Activated naive CD4-positive, alpha-beta T cell treated with anti-CD3 and anti-CD28 coated beads, Interleukin-2, amount 50 U/mL, for 72 hours (primary cell): ENCODE measurements around the gene SLC8A3. TPM values are rescaled to one million over a fixed set of nuclear protein-coding genes. Genes with fewer than 3 reads are reported as not detected.

Experiments used
- ATAC-seq, 2 donors: fragments of 150-1000 bp; cut with Tn5 transposase; 2 replicates each; pipeline ENCODE4 v1.10.0; 2021; ENCODE audit warnings: mild to moderate bottlenecking in 2 of 2, moderate library complexity in 2 of 2
- DNase-seq, 2 donors: peaks; one replicate each; pipeline ENCODE4 v3.0.0; 2021 to 2022; ENCODE audit warnings: low spot score in 2 of 2
- H3K27ac Mint-ChIP-seq, 2 donors: one replicate each; pipeline ENCODE4 v1.8.0; 2022; ENCODE audit warnings: mild to moderate bottlenecking in 2 of 2, mixed read lengths in 2 of 2
- H3K36me3 Mint-ChIP-seq, 2 donors: one replicate each; pipeline ENCODE4 v1.8.0; 2022; ENCODE audit warnings: mixed read lengths in 2 of 2
- H3K9me3 Mint-ChIP-seq, 2 donors: one replicate each; pipeline ENCODE4 v1.8.0; 2022; ENCODE audit warnings: mixed read lengths in 2 of 2
- total RNA-seq, 2 donors: library from RNA; stranded (reverse); gene quantifications; one replicate each; pipeline ENCODE4 v1.2.3, GENCODE V29; 2022

SLC8A3 gene
- total RNA-seq, 2 donors from 2014 or later, result 0.09 to 2.4 TPM

DNA sequence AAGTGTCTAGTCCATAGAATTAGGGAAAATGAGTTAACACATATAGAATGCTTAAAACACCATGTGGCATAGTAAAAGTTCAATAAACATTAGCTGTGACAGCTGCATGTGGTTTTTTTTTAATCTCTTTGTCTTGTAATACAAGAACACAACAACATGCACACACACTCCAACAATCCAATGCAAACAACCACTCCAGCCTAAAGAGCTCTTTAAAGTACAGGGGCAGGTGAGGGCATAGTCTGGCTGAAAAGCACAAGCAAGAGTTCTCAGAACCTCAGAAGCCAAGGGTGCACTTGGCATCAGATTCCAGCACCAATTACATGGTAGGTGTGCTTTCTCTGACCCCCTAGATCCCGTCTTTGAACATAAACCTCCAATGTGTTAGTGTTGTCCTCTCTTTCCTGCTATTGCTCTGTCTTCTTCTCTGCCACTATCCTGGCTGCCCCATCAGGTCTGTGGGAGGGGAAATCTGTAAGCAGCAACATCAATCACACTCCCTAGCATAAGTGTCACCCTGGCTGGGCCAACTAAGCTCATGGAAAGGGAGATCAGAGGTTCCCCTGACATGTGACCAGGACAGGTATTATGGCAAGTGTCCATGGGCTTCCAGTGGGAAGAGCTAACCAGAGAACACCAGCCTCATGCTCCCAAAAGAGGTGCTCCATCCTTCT lies 91.0 kb downstream of the SLC8A3 start:
- H3K36me3 Mint-ChIP-seq, result no peaks in the 10 kb centered on the region
- no peak overlapping the region for H3K27ac Mint-ChIP-seq
- DNase-seq (no peak), ATAC-seq (no peak)
- H3K9me3 Mint-ChIP-seq, result no peaks in the 10 kb centered on the region

DNA sequence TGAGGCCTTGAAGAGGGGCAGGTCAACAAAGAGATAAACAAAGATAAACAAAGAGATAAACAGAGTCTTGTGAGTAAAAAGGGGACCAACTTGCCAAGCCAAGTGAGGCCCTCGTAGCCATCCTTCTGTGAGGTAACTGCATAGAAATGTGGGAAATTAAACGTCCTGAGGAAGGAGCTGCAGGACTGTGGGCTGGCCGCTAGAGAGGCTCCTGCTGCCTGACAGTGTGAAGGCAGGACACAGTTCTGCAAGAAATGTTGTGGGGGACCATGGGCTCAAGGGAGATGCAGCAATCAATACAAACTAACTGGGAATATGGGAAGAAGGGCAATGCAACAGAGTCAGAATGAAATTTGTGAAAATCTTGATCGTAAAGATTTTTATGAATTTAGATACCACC lies 91.9 kb downstream of the SLC8A3 start:
- ATAC-seq (no peak), DNase-seq (no peak)
- H3K36me3 Mint-ChIP-seq, result no peaks in the 10 kb centered on the region
- H3K27ac Mint-ChIP-seq, result no peak overlapping the region
- no peaks in the 10 kb centered on the region for H3K9me3 Mint-ChIP-seq

DNA sequence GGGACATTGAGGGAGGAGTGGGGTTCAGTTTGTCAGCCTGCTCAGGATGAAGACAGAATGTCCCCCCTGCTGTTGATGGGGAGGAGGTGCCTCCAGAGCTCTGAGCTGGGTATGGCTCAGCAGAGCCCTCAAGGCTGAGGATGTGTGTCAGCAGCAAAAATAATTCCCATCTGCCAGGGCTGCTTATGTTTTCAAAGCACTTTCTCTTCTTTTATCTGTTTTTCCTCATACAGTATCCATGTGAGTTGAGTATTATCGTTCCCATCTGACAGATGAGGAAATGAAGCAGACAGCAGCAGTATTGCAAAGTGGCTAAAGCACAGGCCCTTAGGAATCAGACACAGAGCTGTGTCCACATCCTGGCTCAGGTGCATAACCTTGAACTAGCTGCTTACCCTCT lies 94.1 kb downstream of the SLC8A3 start:
- no peak overlapping the region for H3K27ac Mint-ChIP-seq
- no peak for ATAC-seq
- H3K9me3 Mint-ChIP-seq, result no peaks in the 10 kb centered on the region
- DNase-seq, result no peak
- no peaks in the 10 kb centered on the region for H3K36me3 Mint-ChIP-seq

DNA sequence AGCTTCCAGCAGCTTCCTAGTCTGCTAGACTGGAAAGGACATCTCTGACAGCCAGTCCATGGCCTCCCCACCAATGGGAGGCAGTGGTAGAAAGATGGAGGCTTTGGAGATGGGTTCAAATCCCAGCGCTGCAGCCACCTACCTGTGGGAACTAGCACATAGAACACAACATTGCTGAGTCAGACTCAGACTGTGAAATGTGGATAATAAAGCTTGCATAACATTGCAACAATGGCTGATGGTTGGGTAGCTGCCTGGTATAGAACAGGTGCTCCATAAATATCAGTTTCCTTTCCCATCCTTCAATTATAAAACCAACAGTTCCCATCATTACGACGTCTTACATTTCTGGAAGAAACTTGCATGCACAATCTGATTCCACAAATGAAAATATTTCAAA lies 94.6 kb downstream of the SLC8A3 start:
- Mint-ChIP-seq H3K27ac (no peak overlapping the region), H3K9me3 (no peaks in the 10 kb centered on the region), H3K36me3 (no peaks in the 10 kb centered on the region)
- no peak for ATAC-seq
- no peak for DNase-seq

DNA sequence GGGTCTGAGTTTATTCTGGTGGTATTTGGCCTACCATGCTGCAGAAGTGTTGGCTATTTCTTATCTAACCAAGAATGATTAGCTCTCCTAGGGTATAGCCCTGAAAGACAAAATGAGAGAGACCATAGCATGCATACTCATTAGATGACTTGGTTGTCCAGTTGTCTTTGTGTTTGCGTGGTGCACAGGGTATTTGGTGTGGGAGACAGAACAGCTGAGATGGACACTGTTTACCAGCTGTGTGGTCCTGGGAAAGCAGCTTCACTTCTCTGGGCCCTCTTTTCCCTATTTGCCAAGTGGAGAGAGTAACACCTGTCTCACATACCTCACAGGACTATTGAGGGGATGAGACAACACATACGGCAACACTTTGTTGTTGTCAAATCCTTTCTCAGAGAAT lies 95.6 kb downstream of the SLC8A3 start:
- DNase-seq, result no peak
- Mint-ChIP-seq H3K36me3 (no peaks in the 10 kb centered on the region), H3K9me3 (no peaks in the 10 kb centered on the region), H3K27ac (no peak overlapping the region)
- no peak for ATAC-seq

DNA sequence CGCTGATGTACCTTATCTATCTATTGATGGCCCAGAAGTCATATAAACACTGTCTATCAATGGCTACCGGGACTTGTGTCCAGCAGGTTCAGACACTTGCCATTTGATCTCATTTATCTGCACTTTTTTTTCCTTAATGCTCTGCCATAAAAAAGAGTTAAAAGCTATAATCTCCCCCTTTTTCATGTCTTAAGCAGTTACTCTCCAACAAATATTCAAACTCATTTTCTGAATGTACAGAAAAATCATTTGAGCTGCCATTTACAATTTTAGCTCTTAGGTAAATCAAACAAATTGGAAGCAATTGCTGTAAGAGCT lies 101.4 kb downstream of the SLC8A3 start:
- Mint-ChIP-seq H3K9me3 (no peaks in the 10 kb centered on the region), H3K27ac (no peak overlapping the region), H3K36me3 (no peaks in the 10 kb centered on the region)
- DNase-seq, result no peak
- ATAC-seq, result no peak

DNA sequence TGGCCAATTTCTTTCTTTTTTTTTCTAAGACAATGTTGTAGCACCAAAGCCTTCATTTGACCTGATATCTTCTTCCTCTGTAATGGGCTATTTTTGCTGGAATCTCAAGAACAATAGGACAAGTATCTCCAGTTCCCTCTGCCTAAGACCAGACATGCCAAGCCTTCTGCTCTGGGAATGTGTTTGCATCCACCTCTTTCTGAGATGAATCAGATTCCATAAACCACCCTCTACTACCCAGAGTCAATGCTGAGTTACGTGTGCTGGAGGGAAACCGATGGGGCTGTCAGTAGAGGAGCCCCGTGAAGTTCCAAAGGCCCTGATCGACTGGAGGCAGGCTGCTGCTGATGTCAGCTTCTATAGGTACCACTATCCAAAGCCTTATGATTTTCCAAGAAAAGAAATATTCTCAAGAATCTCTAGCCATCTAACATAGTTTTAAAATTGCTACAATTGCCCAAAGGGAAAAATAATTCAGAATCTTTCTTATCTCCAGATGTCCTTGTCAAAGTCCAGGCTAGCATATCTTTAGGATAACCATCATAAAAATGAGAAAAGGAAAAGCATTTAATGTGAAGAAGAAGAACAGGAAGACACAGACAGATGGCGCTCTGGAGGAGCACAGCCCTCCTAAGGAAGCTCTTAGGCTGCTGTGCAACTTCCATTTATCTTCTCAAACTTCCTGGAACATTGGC lies 101.9 kb downstream of the SLC8A3 start:
- Mint-ChIP-seq H3K27ac (no peak overlapping the region), H3K9me3 (no peaks in the 10 kb centered on the region), H3K36me3 (no peaks in the 10 kb centered on the region)
- ATAC-seq (no peak), DNase-seq (no peak)

DNA sequence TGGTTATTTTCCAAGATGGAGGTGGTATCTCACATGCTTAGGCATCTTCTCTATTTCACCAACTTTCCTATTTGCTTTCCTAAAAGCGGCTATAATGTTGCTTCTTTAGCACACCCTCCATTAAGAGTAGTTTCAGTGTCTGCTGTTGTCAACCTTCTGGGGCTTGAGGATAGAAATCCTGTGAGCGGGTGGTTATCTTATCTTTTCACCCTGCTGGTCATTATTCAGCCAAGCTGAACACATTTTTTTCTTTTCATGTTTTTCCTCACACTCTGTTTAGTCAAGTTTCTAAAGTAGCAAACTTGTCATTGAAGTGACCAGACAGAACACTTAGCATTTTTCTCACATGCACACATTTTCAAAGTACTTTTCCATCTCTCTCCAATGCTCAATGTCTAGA lies 104.5 kb downstream of the SLC8A3 start:
- Mint-ChIP-seq H3K36me3 (no peaks in the 10 kb centered on the region), H3K9me3 (no peaks in the 10 kb centered on the region), H3K27ac (no peak overlapping the region)
- no peak for DNase-seq
- ATAC-seq, result no peak

DNA sequence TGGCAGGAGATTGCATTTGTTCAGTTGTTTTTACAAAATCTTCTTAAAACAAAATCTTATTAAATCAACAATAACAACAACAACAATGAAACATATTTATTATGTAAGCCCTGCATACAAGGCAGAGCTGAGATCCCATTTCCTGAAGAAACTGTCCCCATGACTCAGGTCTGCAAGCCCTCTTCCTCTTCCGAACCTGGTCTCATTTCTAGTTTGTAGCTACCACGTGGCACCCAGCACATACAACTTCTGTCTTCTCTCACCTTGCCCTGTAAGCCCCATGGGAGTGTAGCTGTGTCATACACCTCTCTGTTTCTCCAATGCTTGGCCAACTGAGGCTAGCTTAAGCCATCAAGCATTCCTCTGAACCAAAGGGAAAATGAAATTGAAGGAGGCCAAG lies 106.4 kb downstream of the SLC8A3 start:
- H3K27ac Mint-ChIP-seq, result no peak overlapping the region
- ATAC-seq (no peak), DNase-seq (no peak)
- H3K36me3 Mint-ChIP-seq, result no peaks in the 10 kb centered on the region
- no peaks in the 10 kb centered on the region for H3K9me3 Mint-ChIP-seq

DNA sequence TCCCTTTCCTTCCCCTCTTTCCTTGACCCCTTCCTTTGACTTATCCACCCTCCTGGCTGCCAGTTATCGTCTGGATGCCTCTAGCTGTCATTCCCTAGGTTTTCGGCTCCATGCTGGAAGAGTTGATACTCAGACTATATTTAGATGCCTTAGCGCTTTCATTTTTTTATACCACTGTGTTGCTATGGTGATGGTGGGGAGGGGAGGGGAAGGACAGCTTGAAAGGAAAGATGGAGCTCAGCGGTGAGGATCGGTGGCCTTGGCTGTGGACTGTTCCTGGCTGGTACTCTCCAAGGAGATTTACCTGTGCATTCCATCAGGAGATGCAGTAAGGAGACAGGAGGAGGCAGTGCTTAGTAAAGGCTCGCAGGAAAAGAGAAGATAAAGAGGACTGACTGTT lies 108.7 kb downstream of the SLC8A3 start:
- H3K36me3 Mint-ChIP-seq, result no peaks in the 10 kb centered on the region

DNA sequence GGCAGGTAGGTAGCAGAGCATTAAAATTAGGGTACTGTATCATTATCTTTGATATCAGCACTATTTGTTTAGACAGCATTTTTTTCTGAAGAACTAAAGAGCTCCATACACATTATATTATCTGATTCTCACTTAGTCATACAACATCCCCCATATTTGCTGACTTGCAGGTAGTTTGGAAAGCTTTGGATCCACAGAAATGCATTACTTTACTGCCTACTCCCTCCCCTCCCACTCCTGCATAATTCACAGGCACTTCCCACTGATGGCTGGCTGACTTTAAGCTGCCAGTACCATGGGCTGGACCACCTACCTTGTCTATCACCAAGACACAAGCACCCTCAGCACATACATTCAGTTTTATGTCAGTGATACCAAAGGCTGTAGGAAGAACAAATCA lies 110.4 kb downstream of the SLC8A3 start:
- DNase-seq (no peak), ATAC-seq (no peak)
- H3K36me3 Mint-ChIP-seq, result no peaks in the 10 kb centered on the region
- H3K27ac Mint-ChIP-seq, result no peak overlapping the region
- no peaks in the 10 kb centered on the region for H3K9me3 Mint-ChIP-seq

More for the DNA sequence above, 108.7 kb downstream of the SLC8A3 start:
- no peak for DNase-seq
- Mint-ChIP-seq H3K9me3 (no peaks in the 10 kb centered on the region), H3K27ac (no peak overlapping the region)
- ATAC-seq, result no peak

DNA sequence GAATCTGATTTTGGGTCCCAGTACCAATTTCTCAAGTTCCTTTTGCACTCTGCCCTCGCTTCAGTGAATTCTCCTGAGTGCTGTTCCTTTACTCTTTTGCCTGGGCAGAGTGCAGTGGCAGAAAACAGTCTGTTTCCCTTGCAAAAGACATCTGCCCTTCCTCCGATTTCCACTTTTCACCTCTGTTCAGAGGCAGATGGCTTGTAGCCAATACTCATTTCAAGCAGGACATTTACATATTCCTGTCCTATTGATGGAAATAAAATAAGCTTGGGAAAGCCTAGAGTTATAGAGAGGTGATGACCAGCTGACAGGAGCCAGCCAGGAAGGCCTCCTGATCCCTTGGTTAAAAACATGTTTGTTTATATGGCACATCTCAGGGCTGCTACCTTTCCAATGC lies 111.0 kb downstream of the SLC8A3 start:
- no peak overlapping the region for H3K27ac Mint-ChIP-seq
- DNase-seq (no peak), ATAC-seq (no peak)
- no peaks in the 10 kb centered on the region for H3K36me3 Mint-ChIP-seq
- H3K9me3 Mint-ChIP-seq, result no peaks in the 10 kb centered on the region

DNA sequence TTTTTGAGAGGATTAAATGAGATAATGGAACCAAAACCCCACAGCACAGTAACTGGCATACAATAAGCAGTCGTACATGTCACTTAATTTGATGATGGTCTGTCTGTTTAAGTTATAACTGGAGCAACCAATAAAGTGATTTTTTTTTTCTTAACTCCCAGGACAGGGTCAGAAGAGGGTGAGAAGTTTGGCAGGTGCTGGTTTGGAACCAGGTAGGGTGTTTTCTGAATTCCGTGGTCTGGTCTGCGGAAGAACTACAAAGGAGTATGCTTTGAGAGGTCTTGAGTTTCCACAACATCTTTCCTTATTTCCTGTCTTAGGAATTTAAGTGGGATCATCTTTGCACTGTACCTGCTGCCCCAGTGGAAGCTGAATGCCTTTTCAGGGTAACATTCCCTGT lies 111.7 kb downstream of the SLC8A3 start:
- no peak for ATAC-seq
- Mint-ChIP-seq H3K9me3 (no peaks in the 10 kb centered on the region), H3K36me3 (no peaks in the 10 kb centered on the region), H3K27ac (no peak overlapping the region)
- DNase-seq, result no peak

DNA sequence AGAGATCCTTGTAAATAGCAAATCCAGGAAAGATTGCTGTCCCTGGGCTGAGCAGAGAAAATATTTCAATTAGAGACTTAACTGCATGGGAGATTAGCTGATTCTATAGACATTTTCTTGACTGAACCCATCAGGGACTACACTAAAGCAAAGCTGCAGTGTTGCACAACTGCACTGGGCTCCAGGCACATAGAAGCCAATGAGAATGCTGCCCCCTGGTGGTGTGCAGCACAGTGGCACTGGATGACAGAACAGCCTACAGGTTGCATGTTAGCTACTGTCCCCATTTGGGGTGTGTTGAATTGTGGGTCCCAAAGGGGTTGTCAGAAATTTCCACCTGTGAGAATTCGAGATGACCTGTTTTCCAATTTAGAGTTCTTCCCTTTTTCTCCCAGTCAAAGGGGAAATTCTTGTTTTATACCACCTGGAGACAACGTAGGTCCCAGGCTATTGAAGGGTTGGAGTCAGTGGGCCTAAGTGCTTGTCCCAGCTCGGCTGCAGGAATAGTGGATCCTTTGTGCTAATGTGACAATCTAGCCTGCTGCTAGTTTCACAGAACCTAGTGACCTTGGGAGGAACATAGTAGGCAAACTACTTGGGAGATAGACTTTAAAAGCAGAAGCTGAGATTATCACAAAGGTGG lies 114.7 kb downstream of the SLC8A3 start:
- no peaks in the 10 kb centered on the region for H3K36me3 Mint-ChIP-seq
- no peaks in the 10 kb centered on the region for H3K9me3 Mint-ChIP-seq
- DNase-seq (peak in 1 of 2 donors; percentile 65), ATAC-seq (peak; percentile 69 to 73)
- H3K27ac Mint-ChIP-seq, result no peak overlapping the region

DNA sequence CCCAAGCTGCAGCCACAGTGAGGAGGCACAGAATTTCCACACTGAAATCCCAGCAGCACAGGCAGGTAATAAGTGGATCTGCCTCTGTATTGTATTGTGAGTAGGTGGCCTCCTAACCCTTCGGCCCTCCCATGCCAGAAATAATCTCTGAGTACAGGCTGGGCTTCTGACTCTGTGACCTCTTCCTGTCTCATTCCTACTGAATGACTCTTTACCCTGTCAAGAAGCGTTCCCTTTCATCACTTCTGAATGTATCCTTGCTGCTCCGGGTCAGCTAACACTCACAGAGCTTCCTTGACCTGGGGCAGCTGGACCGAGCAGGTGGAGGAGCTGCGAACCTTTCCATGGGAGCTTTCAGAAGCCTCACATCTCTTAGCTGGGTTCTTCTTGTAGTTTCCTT lies 119.6 kb downstream of the SLC8A3 start:
- ATAC-seq (no peak), DNase-seq (no peak)
- Mint-ChIP-seq H3K27ac (no peak overlapping the region), H3K36me3 (no peaks in the 10 kb centered on the region), H3K9me3 (no peaks in the 10 kb centered on the region)

DNA sequence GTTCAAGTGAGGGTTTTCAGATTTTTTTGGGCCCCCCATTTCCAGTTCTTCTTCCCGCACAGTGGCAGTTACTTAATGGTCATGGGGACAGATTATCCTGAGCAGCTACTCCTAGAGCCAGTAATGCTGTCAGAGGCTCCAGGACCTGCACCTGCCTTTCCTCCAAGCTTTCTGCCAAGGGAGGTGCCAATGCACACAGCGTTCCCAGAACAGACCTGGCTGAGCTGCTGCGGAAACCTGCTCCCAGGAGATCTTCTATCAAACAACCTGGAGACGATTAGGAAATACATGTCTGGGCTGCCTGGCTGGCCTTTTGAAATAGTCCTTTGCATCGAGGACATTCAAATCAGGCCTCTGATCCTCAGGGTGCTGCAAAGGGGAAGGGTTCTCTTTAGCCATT lies 120.9 kb downstream of the SLC8A3 start:
- Mint-ChIP-seq H3K27ac (no peak overlapping the region), H3K36me3 (no peaks in the 10 kb centered on the region), H3K9me3 (no peaks in the 10 kb centered on the region)
- ATAC-seq, result no peak
- no peak for DNase-seq

DNA sequence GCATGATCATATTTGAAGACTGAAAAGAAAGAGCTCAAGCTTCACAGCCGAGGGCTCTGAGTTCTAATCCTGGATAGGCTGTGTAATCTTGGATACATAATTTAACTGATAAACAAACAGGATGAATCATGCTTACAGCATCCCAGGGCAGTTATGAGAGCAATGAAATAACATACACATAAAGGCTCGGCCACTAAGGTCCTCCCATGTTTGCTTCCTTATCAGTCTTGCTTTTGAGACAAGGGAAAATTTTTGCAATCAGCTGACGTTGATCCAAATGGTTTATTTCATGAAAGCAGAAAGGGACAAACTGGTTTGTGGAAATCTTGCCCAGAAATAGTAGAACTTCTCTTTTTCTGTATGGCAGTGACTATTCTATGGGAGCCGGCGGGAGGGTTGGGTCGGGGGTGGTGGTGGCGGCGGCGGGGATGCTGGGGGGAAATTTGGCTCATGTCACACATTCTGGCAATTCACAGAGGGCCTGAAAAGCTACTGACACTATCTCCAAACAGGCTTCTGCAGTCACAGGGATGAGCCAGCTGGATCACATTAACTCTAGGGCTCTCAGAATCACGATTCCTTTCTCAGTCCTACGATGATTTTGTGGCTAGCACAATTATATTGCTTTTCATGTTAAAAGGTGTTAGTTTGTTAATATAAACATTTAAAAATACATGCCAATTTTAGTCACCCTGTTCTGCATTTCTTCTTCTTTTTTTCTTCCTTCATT lies 124.5 kb downstream of the SLC8A3 start:
- DNase-seq (no peak), ATAC-seq (no peak)
- H3K27ac Mint-ChIP-seq, result no peak overlapping the region
- H3K36me3 Mint-ChIP-seq, result no peaks in the 10 kb centered on the region
- H3K9me3 Mint-ChIP-seq, result no peaks in the 10 kb centered on the region
